Measurements from ENCODE around the gene ANOS1.

Gene ANOS1

DNA sequence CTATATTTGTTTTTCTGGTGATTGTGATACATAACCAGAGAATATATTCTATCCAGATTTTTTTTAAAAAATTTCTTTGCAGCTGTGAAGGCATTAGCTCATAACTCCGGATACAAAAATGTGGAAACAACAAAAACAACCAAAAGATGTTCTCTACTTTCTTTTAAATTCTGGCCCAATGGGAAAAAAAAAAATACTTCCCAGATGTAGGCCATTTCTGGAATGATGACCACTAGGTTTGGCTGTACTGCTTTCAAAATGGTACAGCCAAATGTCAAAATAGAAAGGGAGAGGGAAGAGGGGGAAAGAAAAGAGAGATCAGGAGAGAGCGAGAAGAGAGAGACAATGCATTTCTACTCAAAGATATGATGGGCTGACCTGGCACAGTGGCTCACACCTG is 14.6 kb downstream of the ANOS1 start:
- H3K9ac ChIP-seq (ENCODE audit: low read length): no peak overlapping the region
- H4K91ac ChIP-seq (ENCODE audit: low read depth, low read length): no peak overlapping the region
- no peak overlapping the region for H2AK5ac ChIP-seq (ENCODE audit: low read length)
- H3K9me3 ChIP-seq (ENCODE audit: insufficient read depth, low read depth, low read length): no peaks in the 10 kb centered on the region
- H3K23ac ChIP-seq (ENCODE audit: low read length): no peak overlapping the region
- H2AFZ ChIP-seq (ENCODE audit: insufficient read depth, low read length, poor library complexity): no peak overlapping the region
- no peaks in the 10 kb centered on the region for H3K79me1 ChIP-seq (ENCODE audit: low read length)
- peaks cover 0 to 4% of the 10 kb centered on the region in 2 experiments for H3K4me1 ChIP-seq (ENCODE audit: control insufficient read depth in 1 of 2, insufficient read depth in 2 of 2, low read length in 2 of 2)
- H3K18ac ChIP-seq (ENCODE audit: low read length): no peak overlapping the region
- H3K4me3 ChIP-seq (ENCODE audit: low read depth, low read length): no peak overlapping the region
- H2BK12ac ChIP-seq (ENCODE audit: low read length): no peak overlapping the region
- H4K12ac ChIP-seq (ENCODE audit: low read depth, low read length): no peak overlapping the region
- DNase-seq: no peak
- no peak overlapping the region for H2BK5ac ChIP-seq (ENCODE audit: low read depth, low read length, poor library complexity)
- no peaks in the 10 kb centered on the region for H3K36me3 ChIP-seq (ENCODE audit: control insufficient read depth in 1 of 2, insufficient read depth in 2 of 2, low read length in 2 of 2)
- H3K27ac ChIP-seq (ENCODE audit: low read depth, low read length): no peak overlapping the region
- no peaks in the 10 kb centered on the region for H3K27me3 ChIP-seq (ENCODE audit: insufficient read depth, low read length)
- H3K4ac ChIP-seq (ENCODE audit: low read depth, low read length): no peak overlapping the region
- H3K14ac ChIP-seq (ENCODE audit: low read length): no peak overlapping the region
- no peak overlapping the region for H2BK120ac ChIP-seq (ENCODE audit: insufficient read depth, low read length, poor library complexity)
- no peak overlapping the region for H4K8ac ChIP-seq (ENCODE audit: low read depth, low read length)
- no peaks in the 10 kb centered on the region for H3K79me2 ChIP-seq (ENCODE audit: control insufficient read depth, insufficient read depth, low read length, poor library complexity)
- H3K4me2 ChIP-seq (ENCODE audit: low read length): no peak overlapping the region
- WGBS (ENCODE audit: extremely low coverage, insufficient coverage, insufficient read length): no CpG with 5 or more reads among the region's 2 CpGs

DNA sequence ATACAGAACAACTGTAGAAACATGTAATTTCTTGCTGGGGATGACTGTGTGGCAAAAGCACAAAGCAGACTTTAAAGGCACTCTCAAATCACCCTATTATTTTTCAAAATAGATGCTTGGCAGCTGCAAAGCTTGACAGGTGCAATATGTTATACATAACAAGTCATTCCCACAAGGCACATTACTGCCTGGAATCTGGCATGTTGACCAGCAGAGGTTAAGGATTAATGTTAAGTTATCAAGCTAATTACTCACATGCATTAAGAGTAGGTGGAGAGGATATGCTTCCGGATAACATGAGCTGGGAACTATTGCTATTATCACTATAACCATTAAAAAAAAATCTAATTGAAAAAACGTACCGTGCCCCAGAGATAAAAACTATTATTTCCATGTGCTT is 17.8 kb downstream of the ANOS1 start:
- Histone ChIP-seq H2AK5ac (ENCODE audit: low read length) (no peak overlapping the region), H4K8ac (ENCODE audit: low read depth, low read length) (no peak overlapping the region), H3K79me2 (ENCODE audit: control insufficient read depth, insufficient read depth, low read length, poor library complexity) (no peaks in the 10 kb centered on the region), H3K27ac (ENCODE audit: low read depth, low read length) (no peak overlapping the region), H4K12ac (ENCODE audit: low read depth, low read length) (no peak overlapping the region), H3K4me1 (ENCODE audit: control insufficient read depth in 1 of 2, insufficient read depth in 2 of 2, low read length in 2 of 2) (no peaks in the 10 kb centered on the region), H2BK120ac (ENCODE audit: insufficient read depth, low read length, poor library complexity) (no peak overlapping the region), H3K23ac (ENCODE audit: low read length) (no peak overlapping the region), H2BK12ac (ENCODE audit: low read length) (no peak overlapping the region), H3K9ac (ENCODE audit: low read length) (no peak overlapping the region), H3K14ac (ENCODE audit: low read length) (no peak overlapping the region), H4K91ac (ENCODE audit: low read depth, low read length) (no peak overlapping the region), H3K4ac (ENCODE audit: low read depth, low read length) (no peak overlapping the region), H3K18ac (ENCODE audit: low read length) (no peak overlapping the region), H3K27me3 (ENCODE audit: insufficient read depth, low read length) (no peaks in the 10 kb centered on the region), H2AFZ (ENCODE audit: insufficient read depth, low read length, poor library complexity) (no peak overlapping the region), H3K9me3 (ENCODE audit: insufficient read depth, low read depth, low read length) (no peaks in the 10 kb centered on the region), H3K79me1 (ENCODE audit: low read length) (no peaks in the 10 kb centered on the region), H3K4me2 (ENCODE audit: low read length) (no peak overlapping the region), H3K36me3 (ENCODE audit: control insufficient read depth in 1 of 2, insufficient read depth in 2 of 2, low read length in 2 of 2) (no peaks in the 10 kb centered on the region), H3K4me3 (ENCODE audit: low read depth, low read length) (no peak overlapping the region), H2BK5ac (ENCODE audit: low read depth, low read length, poor library complexity) (no peak overlapping the region)
- no CpG with 5 or more reads among the region's 3 CpGs for WGBS (ENCODE audit: extremely low coverage, insufficient coverage, insufficient read length)
- DNase-seq: no peak

DNA sequence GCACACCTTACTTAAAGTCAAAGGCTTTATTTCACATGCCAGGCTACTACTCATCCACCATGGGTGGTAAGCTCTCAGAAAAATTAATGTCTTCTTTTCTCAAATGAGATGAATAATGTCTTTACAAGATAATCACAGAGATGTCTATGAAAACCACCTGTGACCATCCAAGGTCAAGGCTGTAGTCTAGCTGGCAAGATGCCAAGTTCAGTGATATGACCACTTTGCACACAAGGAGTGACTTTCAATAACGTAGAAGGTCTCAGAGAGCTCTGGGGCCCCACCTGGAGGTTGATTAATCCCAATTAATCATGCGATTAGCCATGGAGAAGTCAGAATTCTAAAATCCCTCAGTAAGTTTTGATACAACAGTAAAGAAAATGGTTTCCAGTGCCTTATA is 20.5 kb downstream of the ANOS1 start:
- no peak overlapping the region for H2BK5ac ChIP-seq (ENCODE audit: low read depth, low read length, poor library complexity)
- no peaks in the 10 kb centered on the region for H3K79me1 ChIP-seq (ENCODE audit: low read length)
- no peak overlapping the region for H2AK5ac ChIP-seq (ENCODE audit: low read length)
- no peak overlapping the region for H3K4me2 ChIP-seq (ENCODE audit: low read length)
- no peak overlapping the region for H3K9ac ChIP-seq (ENCODE audit: low read length)
- H3K14ac ChIP-seq (ENCODE audit: low read length): no peak overlapping the region
- H4K8ac ChIP-seq (ENCODE audit: low read depth, low read length): no peak overlapping the region
- H3K18ac ChIP-seq (ENCODE audit: low read length): no peak overlapping the region
- WGBS (ENCODE audit: extremely low coverage, insufficient coverage, insufficient read length): no CpG with 5 or more reads among the region's 2 CpGs
- no peaks in the 10 kb centered on the region for H3K9me3 ChIP-seq (ENCODE audit: insufficient read depth, low read depth, low read length)
- H3K23ac ChIP-seq (ENCODE audit: low read length): no peak overlapping the region
- H4K12ac ChIP-seq (ENCODE audit: low read depth, low read length): no peak overlapping the region
- no peak for DNase-seq
- H3K27ac ChIP-seq (ENCODE audit: low read depth, low read length): no peak overlapping the region
- H2AFZ ChIP-seq (ENCODE audit: insufficient read depth, low read length, poor library complexity): no peak overlapping the region
- no peaks in the 10 kb centered on the region for H3K4me1 ChIP-seq (ENCODE audit: control insufficient read depth in 1 of 2, insufficient read depth in 2 of 2, low read length in 2 of 2)
- no peaks in the 10 kb centered on the region for H3K27me3 ChIP-seq (ENCODE audit: insufficient read depth, low read length)
- H4K91ac ChIP-seq (ENCODE audit: low read depth, low read length): no peak overlapping the region
- H3K36me3 ChIP-seq (ENCODE audit: control insufficient read depth in 1 of 2, insufficient read depth in 2 of 2, low read length in 2 of 2): no peaks in the 10 kb centered on the region
- no peak overlapping the region for H2BK12ac ChIP-seq (ENCODE audit: low read length)
- H3K79me2 ChIP-seq (ENCODE audit: control insufficient read depth, insufficient read depth, low read length, poor library complexity): no peaks in the 10 kb centered on the region
- H3K4me3 ChIP-seq (ENCODE audit: low read depth, low read length): no peak overlapping the region
- H2BK120ac ChIP-seq (ENCODE audit: insufficient read depth, low read length, poor library complexity): no peak overlapping the region
- H3K4ac ChIP-seq (ENCODE audit: low read depth, low read length): no peak overlapping the region

DNA sequence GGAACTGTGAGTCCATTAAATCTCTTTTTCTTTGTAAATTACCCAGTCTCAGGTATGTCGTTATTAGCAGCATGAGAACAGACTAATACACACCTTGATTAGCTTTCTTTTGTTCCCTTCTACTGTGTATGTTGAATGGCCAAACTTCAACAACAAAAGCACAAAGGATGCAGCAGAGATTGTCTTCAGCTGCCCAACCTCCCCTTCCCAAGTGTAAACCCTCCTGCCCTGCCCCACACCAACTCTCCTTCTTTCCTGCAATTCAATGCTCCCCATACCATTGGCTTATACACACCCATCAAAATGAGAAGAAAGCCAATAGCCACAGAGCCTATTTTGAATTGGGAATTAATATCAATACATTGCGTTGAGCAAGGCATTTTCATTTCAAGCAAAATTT is 27.8 kb downstream of the ANOS1 start:
- H3K4me1 ChIP-seq (ENCODE audit: control insufficient read depth in 1 of 2, insufficient read depth in 2 of 2, low read length in 2 of 2): no peaks in the 10 kb centered on the region
- no peak overlapping the region for H4K12ac ChIP-seq (ENCODE audit: low read depth, low read length)
- no peak for DNase-seq
- H3K14ac ChIP-seq (ENCODE audit: low read length): no peak overlapping the region
- no peak overlapping the region for H2AFZ ChIP-seq (ENCODE audit: insufficient read depth, low read length, poor library complexity)
- no CpG with 5 or more reads among the region's 2 CpGs for WGBS (ENCODE audit: extremely low coverage, insufficient coverage, insufficient read length)
- no peak overlapping the region for H2BK5ac ChIP-seq (ENCODE audit: low read depth, low read length, poor library complexity)
- no peak overlapping the region for H3K4ac ChIP-seq (ENCODE audit: low read depth, low read length)
- no peak overlapping the region for H4K91ac ChIP-seq (ENCODE audit: low read depth, low read length)
- H3K27ac ChIP-seq (ENCODE audit: low read depth, low read length): no peak overlapping the region
- H3K4me3 ChIP-seq (ENCODE audit: low read depth, low read length): no peak overlapping the region
- no peaks in the 10 kb centered on the region for H3K79me1 ChIP-seq (ENCODE audit: low read length)
- H3K79me2 ChIP-seq (ENCODE audit: control insufficient read depth, insufficient read depth, low read length, poor library complexity): no peaks in the 10 kb centered on the region
- no peak overlapping the region for H2BK12ac ChIP-seq (ENCODE audit: low read length)
- no peak overlapping the region for H3K4me2 ChIP-seq (ENCODE audit: low read length)
- no peak overlapping the region for H3K9ac ChIP-seq (ENCODE audit: low read length)
- no peak overlapping the region for H4K8ac ChIP-seq (ENCODE audit: low read depth, low read length)
- no peaks in the 10 kb centered on the region for H3K36me3 ChIP-seq (ENCODE audit: control insufficient read depth in 1 of 2, insufficient read depth in 2 of 2, low read length in 2 of 2)
- H2BK120ac ChIP-seq (ENCODE audit: insufficient read depth, low read length, poor library complexity): no peak overlapping the region
- no peak overlapping the region for H2AK5ac ChIP-seq (ENCODE audit: low read length)
- H3K23ac ChIP-seq (ENCODE audit: low read length): no peak overlapping the region
- no peaks in the 10 kb centered on the region for H3K9me3 ChIP-seq (ENCODE audit: insufficient read depth, low read depth, low read length)
- no peaks in the 10 kb centered on the region for H3K27me3 ChIP-seq (ENCODE audit: insufficient read depth, low read length)
- no peak overlapping the region for H3K18ac ChIP-seq (ENCODE audit: low read length)
